H9 (cell line): ENCODE data around the gene OR8U1. TPM values are rescaled to one million over a fixed set of nuclear protein-coding genes. Genes with fewer than 3 reads are reported as not detected.

Experiments used
- DNase-seq: peaks from one replicate; pipeline ENCODE4 v3.0.0-alpha.2; 2017
- H2AFZ ChIP-seq: one replicate; pipeline ENCODE4 v1.6.1; 2013; ENCODE audit warnings: mild to moderate bottlenecking, low read length, control low read depth, moderate library complexity
- H2AK5ac ChIP-seq: 2 replicates; pipeline ENCODE4 v1.6.1; 2013; ENCODE audit warnings: low read length, control low read depth, mixed read lengths; ENCODE audit not compliant: insufficient read length
- H2BK120ac ChIP-seq: one replicate; pipeline ENCODE4 v1.6.1; 2013; ENCODE audit warnings: low read depth, mild to moderate bottlenecking, low read length, control low read depth, inconsistent platforms; ENCODE audit not compliant: poor library complexity, severe bottlenecking
- H2BK12ac ChIP-seq: 2 replicates; pipeline ENCODE4 v1.6.1; 2013; ENCODE audit warnings: low read length, control low read depth, mixed read lengths, low read depth; ENCODE audit not compliant: insufficient read length
- H2BK15ac ChIP-seq: 2 replicates; pipeline ENCODE4 v1.6.1; 2013; ENCODE audit warnings: low read depth, low read length, control low read depth
- H2BK20ac ChIP-seq: one replicate; pipeline ENCODE4 v1.6.1; 2013; ENCODE audit warnings: low read depth, mild to moderate bottlenecking, low read length, control low read depth, inconsistent platforms; ENCODE audit not compliant: poor library complexity, severe bottlenecking
- H2BK5ac ChIP-seq: 2 replicates; pipeline ENCODE4 v1.6.1; 2013; ENCODE audit warnings: low read length, control low read depth, mixed read lengths; ENCODE audit not compliant: insufficient read length
- H3K14ac ChIP-seq: 2 replicates; pipeline ENCODE4 v1.6.1; 2013; ENCODE audit warnings: low read length, control low read depth; ENCODE audit not compliant: insufficient read depth
- H3K18ac ChIP-seq: 2 replicates; pipeline ENCODE4 v1.6.1; 2013; ENCODE audit warnings: low read depth, mild to moderate bottlenecking, mixed read lengths, low read length, control low read depth; ENCODE audit not compliant: insufficient read length
- H3K23ac ChIP-seq: 2 replicates; pipeline ENCODE4 v1.6.1; 2013; ENCODE audit warnings: low read length, control low read depth, mixed read lengths, low read depth; ENCODE audit not compliant: insufficient read length
- H3K23me2 ChIP-seq: 2 replicates; pipeline ENCODE4 v1.6.1; 2013; ENCODE audit warnings: low read depth, mild to moderate bottlenecking, mixed read lengths, low read length, control low read depth; ENCODE audit not compliant: insufficient read length, poor library complexity, severe bottlenecking
- H3K27ac ChIP-seq: 2 replicates; pipeline ENCODE4 v1.5.1; 2013; ENCODE audit warnings: low read length, control low read depth, mixed read lengths, low read depth; ENCODE audit not compliant: insufficient read length
- H3K27me3 ChIP-seq: 2 replicates; pipeline ENCODE4 v1.6.1; 2013; ENCODE audit warnings: low read length, control low read depth, inconsistent platforms; ENCODE audit not compliant: insufficient read depth
- H3K4ac ChIP-seq: 2 replicates; pipeline ENCODE4 v1.6.1; 2013; ENCODE audit warnings: low read depth, mild to moderate bottlenecking, control low read depth, inconsistent platforms, low read length, moderate library complexity
- H3K4me1 ChIP-seq: 2 replicates; pipeline ENCODE4 v1.6.1; 2013; ENCODE audit warnings: low read length, control low read depth, inconsistent platforms; ENCODE audit not compliant: insufficient read depth
- H3K4me2 ChIP-seq: 2 replicates; pipeline ENCODE4 v1.6.1; 2013; ENCODE audit warnings: low read length, control low read depth, mixed read lengths; ENCODE audit not compliant: insufficient read length, insufficient read depth
- H3K56ac ChIP-seq: 2 replicates; pipeline ENCODE4 v1.6.1; 2013; ENCODE audit warnings: low read depth, mild to moderate bottlenecking, mixed read lengths, low read length, control low read depth; ENCODE audit not compliant: insufficient read length
- H3K79me1 ChIP-seq: 2 replicates; pipeline ENCODE4 v1.6.1; 2013; ENCODE audit warnings: low read depth, mild to moderate bottlenecking, moderate library complexity, low read length, control low read depth, inconsistent platforms; ENCODE audit not compliant: insufficient read depth, poor library complexity, severe bottlenecking
- H3K79me2 ChIP-seq: 2 replicates; pipeline ENCODE4 v1.6.1; 2013; ENCODE audit warnings: low read length, control low read depth, inconsistent platforms; ENCODE audit not compliant: insufficient read depth
- H3K9ac ChIP-seq: 2 replicates; pipeline ENCODE4 v1.6.1; 2013; ENCODE audit warnings: low read length, control low read depth, mixed read lengths; ENCODE audit not compliant: insufficient read length; ENCODE audit errors: extremely low read depth
- H3K9me3 ChIP-seq: one replicate; pipeline ENCODE4 v1.6.1; 2013; ENCODE audit warnings: low read depth, low read length, inconsistent platforms; ENCODE audit not compliant: control insufficient read depth
- H3T11ph ChIP-seq: one replicate; pipeline ENCODE4 v1.6.1; 2013; ENCODE audit warnings: mild to moderate bottlenecking, low read length, control low read depth, inconsistent platforms
- H4K20me1 ChIP-seq: one replicate; pipeline ENCODE4 v1.6.1; 2013; ENCODE audit not compliant: control insufficient read depth, insufficient read length, insufficient read depth
- H4K5ac ChIP-seq: 2 replicates; pipeline ENCODE4 v1.6.1; 2013; ENCODE audit warnings: low read depth, mild to moderate bottlenecking, mixed read lengths, low read length, control low read depth; ENCODE audit not compliant: insufficient read length
- H4K8ac ChIP-seq: replicated peaks from 2 replicates; pipeline ENCODE4 v1.6.1; 2013; ENCODE audit warnings: low read length, control low read depth, mixed read lengths, low read depth; ENCODE audit not compliant: insufficient read length
- H4K91ac ChIP-seq: 2 replicates; pipeline ENCODE4 v1.6.1; 2013; ENCODE audit warnings: low read depth, mild to moderate bottlenecking, moderate library complexity, mixed read lengths, low read length, control low read depth; ENCODE audit not compliant: insufficient read length
- H3K27ac Mint-ChIP-seq, 3 experiments: 2 replicates in 2 of 3; 3 replicates in 1 of 3; pipeline ENCODE4 v1.8.0; 2020 to 2021; ENCODE audit warnings: mixed read lengths in 3 of 3, mild to moderate bottlenecking in 1 of 3, moderate library complexity in 1 of 3
- H3K27me3 Mint-ChIP-seq: 2 replicates; pipeline ENCODE4 v1.8.0; 2021; ENCODE audit warnings: low read depth, mild to moderate bottlenecking, moderate library complexity, mixed read lengths
- H3K36me3 Mint-ChIP-seq, 3 experiments: 2 replicates in 2 of 3; 3 replicates in 1 of 3; pipeline ENCODE4 v1.8.0; 2020 to 2021; ENCODE audit warnings: low read depth in 3 of 3, mixed read lengths in 3 of 3; ENCODE audit not compliant: insufficient read depth in 1 of 3
- H3K4me1 Mint-ChIP-seq, 2 experiments: 2 replicates each; pipeline ENCODE4 v1.8.0; 2020; ENCODE audit warnings: mixed read lengths in 2 of 2
- H3K4me3 Mint-ChIP-seq, 2 experiments: 2 replicates in 1 of 2; 3 replicates in 1 of 2; pipeline ENCODE4 v1.8.0; 2020 to 2021; ENCODE audit warnings: mild to moderate bottlenecking in 2 of 2, mixed read lengths in 2 of 2, moderate library complexity in 1 of 2
- H3K9me3 Mint-ChIP-seq, 2 experiments: 2 replicates in 1 of 2; 3 replicates in 1 of 2; pipeline ENCODE4 v1.8.0; 2020; ENCODE audit warnings: mild to moderate bottlenecking in 2 of 2, mixed read lengths in 2 of 2, moderate library complexity in 1 of 2
- WGBS: extraction: QIAGEN DNeasy Blood & Tissue Kit; methylation state at CpG from one replicate; pipeline ENCODE4 v1.1.7; 2013; ENCODE audit warnings: missing lambda C conversion rate, low lambda C conversion rate, mixed read lengths; ENCODE audit not compliant: insufficient read length; ENCODE audit errors: extremely low coverage; 5-methylcytosine and 5-hydroxymethylcytosine counted together
- total RNA-seq: library from RNA; stranded (reverse); gene quantifications from 2 replicates; pipeline ENCODE4 v1.2.1, GENCODE V29; 2021
- TF ChIP-seq, protein P1 (sequence below): fragments of 200-600 bp; sonication (generic); conservative IDR thresholded peaks from 3 replicates; pipeline ENCODE4 v1.8.0; 2021; ENCODE audit warnings: antibody characterized with exemption, mild to moderate bottlenecking

The OR8U1 gene
- total RNA-seq, 1 experiment from 2014 or later = not detected

DNA sequence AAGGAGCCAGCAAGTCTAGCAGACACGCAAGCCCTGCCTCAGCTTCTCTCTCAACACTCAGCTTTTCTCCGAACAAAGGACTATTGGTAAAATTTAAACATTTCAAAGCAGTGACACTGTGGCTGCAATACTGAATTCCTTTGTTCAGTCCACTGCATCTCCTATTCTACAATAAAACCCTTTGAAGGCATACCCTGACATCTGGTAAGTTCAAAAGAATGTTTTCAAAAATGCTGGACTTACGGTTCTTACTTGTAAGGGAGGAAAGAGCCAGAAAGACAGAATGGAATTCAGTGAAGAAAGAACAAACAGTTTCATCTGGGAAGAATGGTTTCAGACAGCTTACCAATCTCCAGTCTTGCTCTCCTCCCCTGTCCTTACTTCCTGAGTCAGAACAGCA is 42.3 kb upstream of the OR8U1 start:
- H3K27me3 ChIP-seq = no peaks in the 10 kb centered on the region
- H4K20me1 ChIP-seq = no peaks in the 10 kb centered on the region
- H3K4ac ChIP-seq = no peak overlapping the region
- H3K14ac ChIP-seq = no peak overlapping the region
- no peaks in the 10 kb centered on the region for H3K79me2 ChIP-seq
- no peak overlapping the region for H3K27ac Mint-ChIP-seq
- H3K4me2 ChIP-seq = no peak overlapping the region
- H3K4me3 Mint-ChIP-seq = no peak overlapping the region
- no peak for DNase-seq
- no CpG with 5 or more reads among the region's 3 CpGs for WGBS
- no peak overlapping the region for H3K23ac ChIP-seq
- no peak overlapping the region for H2BK20ac ChIP-seq
- H3K56ac ChIP-seq = no peak overlapping the region
- H3K9me3 ChIP-seq = no peaks in the 10 kb centered on the region
- H3K23me2 ChIP-seq = no peaks in the 10 kb centered on the region
- H3K18ac ChIP-seq = no peak overlapping the region
- no peak overlapping the region for H4K5ac ChIP-seq
- H3K27ac ChIP-seq = no peak overlapping the region
- H3K4me1 ChIP-seq = peaks cover 2% of the 10 kb centered on the region; the same call in 1 of the 2 replicates
- H3K36me3 Mint-ChIP-seq = peaks cover 0 to 19% (median 3%) of the 10 kb centered on the region in 3 experiments; a peak in 4 of 7 replicates
- no peak overlapping the region for H2BK15ac ChIP-seq
- no peak overlapping the region for H2BK120ac ChIP-seq
- H2BK12ac ChIP-seq = no peak overlapping the region
- no peak overlapping the region for H2AFZ ChIP-seq
- peaks cover 11 to 14% of the 10 kb centered on the region in 2 experiments for H3K4me1 Mint-ChIP-seq
- no peak overlapping the region for H2BK5ac ChIP-seq
- no peaks in the 10 kb centered on the region for H3K27me3 Mint-ChIP-seq
- no peak overlapping the region for H4K8ac ChIP-seq
- TF ChIP-seq, protein P1, sequence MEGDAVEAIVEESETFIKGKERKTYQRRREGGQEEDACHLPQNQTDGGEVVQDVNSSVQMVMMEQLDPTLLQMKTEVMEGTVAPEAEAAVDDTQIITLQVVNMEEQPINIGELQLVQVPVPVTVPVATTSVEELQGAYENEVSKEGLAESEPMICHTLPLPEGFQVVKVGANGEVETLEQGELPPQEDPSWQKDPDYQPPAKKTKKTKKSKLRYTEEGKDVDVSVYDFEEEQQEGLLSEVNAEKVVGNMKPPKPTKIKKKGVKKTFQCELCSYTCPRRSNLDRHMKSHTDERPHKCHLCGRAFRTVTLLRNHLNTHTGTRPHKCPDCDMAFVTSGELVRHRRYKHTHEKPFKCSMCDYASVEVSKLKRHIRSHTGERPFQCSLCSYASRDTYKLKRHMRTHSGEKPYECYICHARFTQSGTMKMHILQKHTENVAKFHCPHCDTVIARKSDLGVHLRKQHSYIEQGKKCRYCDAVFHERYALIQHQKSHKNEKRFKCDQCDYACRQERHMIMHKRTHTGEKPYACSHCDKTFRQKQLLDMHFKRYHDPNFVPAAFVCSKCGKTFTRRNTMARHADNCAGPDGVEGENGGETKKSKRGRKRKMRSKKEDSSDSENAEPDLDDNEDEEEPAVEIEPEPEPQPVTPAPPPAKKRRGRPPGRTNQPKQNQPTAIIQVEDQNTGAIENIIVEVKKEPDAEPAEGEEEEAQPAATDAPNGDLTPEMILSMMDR = no peak
- H3K9me3 Mint-ChIP-seq = peaks cover 14 to 17% of the 10 kb centered on the region in 2 experiments
- no peak overlapping the region for H3T11ph ChIP-seq
- no peaks in the 10 kb centered on the region for H3K79me1 ChIP-seq
- H4K91ac ChIP-seq = no peak overlapping the region
- H3K9ac ChIP-seq = no peak overlapping the region
- H2AK5ac ChIP-seq = no peak overlapping the region
